Measurements from ENCODE around the gene RCC2. TPM values are rescaled to one million over a fixed set of nuclear protein-coding genes. Genes with fewer than 3 reads are reported as not detected.

RCC2 gene
- total and polyA plus RNA-seq, 2 of the 4 experiments (the other 2 are of a cell fraction): 24.0 to 38.9 TPM

DNA sequence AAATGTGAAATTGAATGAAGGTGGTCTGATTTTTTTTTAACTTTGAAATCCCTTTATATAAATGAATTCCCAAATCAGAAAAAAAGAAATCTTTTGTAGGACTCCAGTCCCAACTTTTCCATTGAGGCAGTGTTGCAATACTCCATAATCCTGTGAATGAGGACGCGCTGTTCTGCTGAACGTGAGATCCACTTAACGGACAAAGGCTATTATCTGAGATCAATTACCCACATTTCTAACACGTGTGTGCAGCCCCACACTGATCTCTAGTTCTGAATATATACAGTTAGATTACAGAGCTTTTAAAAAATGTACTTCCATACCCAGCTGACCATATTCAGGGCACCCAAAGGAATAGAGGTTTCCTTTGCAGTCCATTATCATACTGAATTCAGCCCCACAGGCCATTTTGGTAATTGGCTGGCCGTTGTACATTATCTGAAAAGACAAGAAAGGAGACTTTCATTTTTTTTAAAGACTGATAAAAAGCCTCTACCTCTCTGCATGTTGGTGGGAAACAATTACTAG lies 19.0 kb downstream of the RCC2 start:
- peaks cover 58% of the 10 kb centered on the region for H3K36me3 ChIP-seq (ENCODE audit: control insufficient read depth, insufficient read depth, low read length)
- H3K18ac ChIP-seq (ENCODE audit: low read depth, low read length): no peak overlapping the region
- H3K79me1 ChIP-seq (ENCODE audit: low read depth in 1 of 2, low read length in 2 of 2): peaks cover 30 to 49% of the 10 kb centered on the region in 2 experiments
- WGBS, 2 experiments (ENCODE audit: extremely low coverage in 2 of 2, insufficient read length in 1 of 2): no CpG with 5 or more reads among the region's 6 CpGs
- H2BK20ac ChIP-seq (ENCODE audit: low read depth, low read length): no peak overlapping the region
- H3K9ac ChIP-seq (ENCODE audit: low read depth, low read length): no peak overlapping the region
- intact Hi-C loops (cut with micrococcal nuclease) (loop anchor here (2.0 kb wide), 1 partner anchor 186 kb away; no protein-coding TSS in a partner anchor), dilution Hi-C loops (cut with HindIII; ENCODE audit: low sequenced_read_pairs, unreplicated experiment) (no loop called here), in situ Hi-C loops (cut with MboI; ENCODE audit: low sequenced_read_pairs) (no loop called here)
- H3K4me1 ChIP-seq (ENCODE audit: control insufficient read depth, insufficient read depth, low read length): peaks cover 6% of the 10 kb centered on the region; the same call in 1 of the 2 replicates
- TF ChIP-seq CEBPB (IDR thresholded peaks at IDR 0.05; ENCODE audit: low read depth, low read length): no peak
- no peak for TF ChIP-seq BHLHE40 (IDR thresholded peaks at IDR 0.05; ENCODE audit: low read depth, low read length)
- TF ChIP-seq RFX5 (IDR thresholded peaks at IDR 0.05; ENCODE audit: low read depth, low read length): no peak
- TF ChIP-seq, protein P1, sequence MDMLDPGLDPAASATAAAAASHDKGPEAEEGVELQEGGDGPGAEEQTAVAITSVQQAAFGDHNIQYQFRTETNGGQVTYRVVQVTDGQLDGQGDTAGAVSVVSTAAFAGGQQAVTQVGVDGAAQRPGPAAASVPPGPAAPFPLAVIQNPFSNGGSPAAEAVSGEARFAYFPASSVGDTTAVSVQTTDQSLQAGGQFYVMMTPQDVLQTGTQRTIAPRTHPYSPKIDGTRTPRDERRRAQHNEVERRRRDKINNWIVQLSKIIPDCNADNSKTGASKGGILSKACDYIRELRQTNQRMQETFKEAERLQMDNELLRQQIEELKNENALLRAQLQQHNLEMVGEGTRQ (IDR thresholded peaks at IDR 0.05; ENCODE audit: low read depth, low read length): no peak
- TF ChIP-seq NFE2L2 (IDR thresholded peaks at IDR 0.05; ENCODE audit: low read depth, low read length): no peak
- no peak for TF ChIP-seq RCOR1 (IDR thresholded peaks at IDR 0.05; ENCODE audit: insufficient replicate concordance, low read length)
- TF ChIP-seq RAD21 (IDR thresholded peaks at IDR 0.05; ENCODE audit: low read length): no peak
- TF ChIP-seq, protein P2, sequence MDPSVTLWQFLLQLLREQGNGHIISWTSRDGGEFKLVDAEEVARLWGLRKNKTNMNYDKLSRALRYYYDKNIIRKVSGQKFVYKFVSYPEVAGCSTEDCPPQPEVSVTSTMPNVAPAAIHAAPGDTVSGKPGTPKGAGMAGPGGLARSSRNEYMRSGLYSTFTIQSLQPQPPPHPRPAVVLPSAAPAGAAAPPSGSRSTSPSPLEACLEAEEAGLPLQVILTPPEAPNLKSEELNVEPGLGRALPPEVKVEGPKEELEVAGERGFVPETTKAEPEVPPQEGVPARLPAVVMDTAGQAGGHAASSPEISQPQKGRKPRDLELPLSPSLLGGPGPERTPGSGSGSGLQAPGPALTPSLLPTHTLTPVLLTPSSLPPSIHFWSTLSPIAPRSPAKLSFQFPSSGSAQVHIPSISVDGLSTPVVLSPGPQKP (IDR thresholded peaks at IDR 0.05; ENCODE audit: borderline replicate concordance, low read depth, low read length): no peak
- TF ChIP-seq POLR2A (IDR thresholded peaks at IDR 0.05; ENCODE audit: low read depth, low read length): no peak
- no peak for TF ChIP-seq FOS (IDR thresholded peaks at IDR 0.05; ENCODE audit: low read depth, low read length)
- no peak for TF ChIP-seq CHD1 (IDR thresholded peaks at IDR 0.05; ENCODE audit: low read depth, low read length)
- TF ChIP-seq SMC3 (IDR thresholded peaks at IDR 0.05; ENCODE audit: low read depth, low read length): no peak
- no peak for TF ChIP-seq MAZ (IDR thresholded peaks at IDR 0.05; ENCODE audit: borderline replicate concordance, low read depth, low read length)
- TF ChIP-seq MXI1 (IDR thresholded peaks at IDR 0.05; ENCODE audit: borderline replicate concordance, low read depth, low read length): no peak
- TF ChIP-seq MAFK (IDR thresholded peaks at IDR 0.05; ENCODE audit: low read depth, low read length): no peak
- H3K14ac ChIP-seq (replicated peaks; ENCODE audit: low read depth, low read length): no peak overlapping the region
- H3K9me3 ChIP-seq (ENCODE audit: control insufficient read depth, insufficient read depth, low read length): no peaks in the 10 kb centered on the region
- no peak overlapping the region for H3K4ac ChIP-seq (ENCODE audit: low read depth, low read length)
- H3K56ac ChIP-seq (ENCODE audit: extremely low read depth, insufficient read depth, low read length): no peak overlapping the region
- H3K4me2 ChIP-seq (ENCODE audit: low read depth, low read length): no peak overlapping the region
- CTCF ChIA-PET: no interaction called here
- H3K9me1 ChIP-seq (ENCODE audit: insufficient read depth, low read length): no peaks in the 10 kb centered on the region; the same call in 1 of the 2 replicates
- ATAC-seq (ENCODE audit: low read depth) (no peak), DNase-seq (no peak)
- H2AFZ ChIP-seq (replicated peaks; ENCODE audit: low read length, poor library complexity): no peak overlapping the region
- no peak overlapping the region for H2BK15ac ChIP-seq (ENCODE audit: low read depth, low read length)
- no peak overlapping the region for H3K23ac ChIP-seq (ENCODE audit: low read depth, low read length)
- POLR2A ChIA-PET (ENCODE audit: unreplicated experiment): no interaction called here
- H3K4me3 ChIP-seq (ENCODE audit: insufficient read depth, low read depth, low read length): no peak overlapping the region
- peaks cover 45% of the 10 kb centered on the region for H4K20me1 ChIP-seq (ENCODE audit: insufficient read depth, low read length)
- H2BK120ac ChIP-seq (ENCODE audit: low read depth, low read length): no peak overlapping the region
- H2AK9ac ChIP-seq (replicated peaks; ENCODE audit: low read depth, low read length, poor library complexity): no peak overlapping the region
- no peaks in the 10 kb centered on the region for H3K27me3 ChIP-seq (ENCODE audit: control insufficient read depth, insufficient read depth, low read length)
- no TSS peak for BruUV-seq (replicated peaks)
- H3K27ac ChIP-seq (ENCODE audit: insufficient read depth, low read length): no peak overlapping the region
- no peak overlapping the region for H4K8ac ChIP-seq (ENCODE audit: low read depth in 2 of 2, low read length in 2 of 2)
- no peak overlapping the region for H2BK5ac ChIP-seq (ENCODE audit: low read depth, low read length, poor library complexity, severe bottlenecking)
- H4K5ac ChIP-seq (ENCODE audit: low read depth, low read length): no peak overlapping the region
- no peak overlapping the region for H2AK5ac ChIP-seq (ENCODE audit: low read depth, low read length)
- no peak overlapping the region for H4K91ac ChIP-seq (ENCODE audit: insufficient read depth, low read depth, low read length)
